CD4-positive, alpha-beta T cell treated with Interleukin-15 for 4 hours (primary cell): Measurements from ENCODE around the gene ENPEP.
A peak's percentile ranks its signal among the peaks of the same experiment; 100 is the strongest.
"Not testable (repeated sequence)": the region's sequence is repeated elsewhere in the genome, so short reads cannot be mapped to it uniquely, and the experiment has no call there.

ENCODE experiments used
- DNase-seq: peaks from one replicate; pipeline ENCODE4 v3.0.0-alpha.2; 2020; ENCODE audit warnings: low spot score

The ENPEP gene

DNA sequence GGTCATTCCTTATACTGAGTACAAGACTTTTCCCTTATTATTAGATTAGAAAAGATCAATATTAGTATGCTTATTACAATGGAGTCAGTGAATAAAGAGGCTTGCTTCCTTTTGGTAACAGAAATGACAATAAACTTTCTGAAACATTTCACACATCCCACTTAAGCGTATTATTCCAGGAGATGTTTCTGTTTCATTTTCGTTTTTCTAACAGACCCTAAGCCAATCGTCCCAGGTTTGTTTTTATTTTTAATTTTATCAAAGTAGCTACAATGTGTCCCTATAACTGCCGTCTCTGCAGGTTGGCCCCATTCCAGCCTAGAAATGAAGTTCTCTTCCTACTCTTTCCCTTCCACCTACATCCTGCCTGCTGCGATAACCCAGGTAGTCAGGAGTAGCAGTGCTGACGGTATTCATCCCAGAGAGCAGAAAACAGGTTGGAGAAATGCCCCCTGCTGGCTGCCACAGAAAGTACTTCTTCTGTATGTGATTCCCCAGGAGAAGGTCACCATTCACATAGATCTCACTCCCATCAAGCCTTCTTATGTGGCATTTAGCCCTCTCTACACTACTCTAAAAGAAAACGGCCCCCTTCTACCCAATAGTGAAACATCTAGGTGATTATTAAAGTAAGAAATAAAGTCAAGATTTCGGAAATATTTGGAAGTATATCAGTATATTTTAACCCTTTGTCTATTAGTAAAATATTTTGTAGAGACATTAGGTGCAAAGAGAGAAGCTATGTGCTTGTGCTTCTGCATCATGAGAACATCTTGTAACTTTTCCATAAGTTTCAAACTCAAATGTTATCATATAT is 40.4 kb downstream of the ENPEP start:
- DNase-seq, result peak; percentile 72

DNA sequence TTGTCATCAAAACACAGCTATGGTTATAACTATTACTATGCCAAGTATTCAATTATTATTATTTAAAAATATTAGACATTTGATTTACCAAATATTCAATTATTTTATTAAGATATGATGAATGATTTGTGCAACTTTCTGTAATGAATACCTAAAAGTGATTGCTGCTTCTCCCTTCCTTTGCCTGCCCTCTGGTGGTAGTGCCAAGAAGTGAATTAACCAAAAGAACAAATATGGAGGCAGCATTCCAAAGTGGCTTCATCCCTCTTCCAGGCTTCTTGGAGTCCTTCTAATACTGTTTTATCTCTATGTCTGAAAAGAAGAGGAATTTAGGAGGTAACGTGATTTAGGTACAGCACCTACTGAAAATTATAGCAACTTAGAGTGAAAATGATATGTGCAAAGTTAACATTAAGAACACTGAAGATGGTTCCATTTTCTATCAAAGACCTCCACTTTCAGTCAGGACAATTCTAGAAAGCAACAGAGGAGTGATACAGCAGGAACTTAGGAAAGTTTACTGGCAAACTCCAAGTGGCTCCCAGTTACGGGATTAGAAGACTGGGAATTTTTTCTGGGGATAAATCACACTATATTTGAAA is 43.0 kb downstream of the ENPEP start:
- DNase-seq, result peak; percentile 37

DNA sequence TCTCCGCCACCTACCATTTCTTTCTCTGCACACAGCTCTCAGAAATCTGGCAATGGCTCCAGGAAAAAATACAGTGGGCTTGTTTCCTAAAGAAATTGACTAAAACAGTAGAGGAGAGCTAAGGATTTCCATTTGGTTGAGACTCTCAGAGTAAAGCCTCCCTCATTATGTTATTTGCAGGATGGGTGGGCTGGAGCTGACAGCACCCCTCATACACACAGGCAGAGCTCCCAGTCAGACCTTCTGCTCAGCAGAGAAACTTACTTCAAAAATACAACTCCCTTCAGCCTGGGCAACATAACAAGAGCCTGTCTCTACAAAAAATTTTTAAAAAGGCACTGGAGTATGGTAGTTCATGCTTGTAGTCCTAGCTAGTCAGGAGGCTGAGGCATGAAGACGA is 44.9 kb downstream of the ENPEP start:
- DNase-seq, result no peak

DNA sequence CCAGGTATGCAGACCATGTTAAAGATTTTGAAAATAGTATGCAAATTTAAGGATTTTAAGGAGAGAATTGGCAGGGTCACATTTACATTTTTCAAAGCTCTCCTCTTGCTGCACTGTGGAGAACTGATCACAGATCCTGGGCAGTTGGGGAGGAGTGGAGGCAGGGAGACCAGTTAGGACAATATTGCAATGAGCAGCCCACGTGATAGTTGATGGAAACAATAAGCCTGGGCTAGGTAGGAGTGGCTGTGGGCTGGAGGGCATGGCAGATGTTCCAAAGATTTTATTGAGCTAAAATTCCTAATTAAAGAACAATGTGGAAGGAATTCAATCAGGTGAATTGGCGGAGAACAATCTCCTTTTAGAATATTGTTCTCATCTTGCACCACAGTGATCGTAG is 50.6 kb downstream of the ENPEP start:
- no peak for DNase-seq

DNA sequence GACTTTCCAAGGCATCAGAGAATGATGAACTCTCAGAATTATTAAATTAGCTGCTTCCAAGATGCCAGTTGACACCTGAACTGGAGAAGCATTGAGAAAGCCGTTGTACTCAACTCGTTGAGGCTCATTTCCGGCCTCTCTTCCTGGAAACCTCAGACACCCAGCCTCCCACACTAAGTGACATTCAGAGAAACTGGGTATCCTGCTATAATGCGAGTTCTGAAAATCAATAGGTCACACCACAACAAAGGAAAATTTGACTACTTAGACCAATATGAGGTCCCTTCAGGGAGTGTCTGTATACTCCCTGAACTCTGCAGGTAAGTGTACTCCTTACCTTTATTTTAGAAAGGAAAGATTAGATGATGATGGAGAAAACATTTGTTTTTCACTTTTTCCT is 51.2 kb downstream of the ENPEP start:
- DNase-seq, result peak; percentile 45

DNA sequence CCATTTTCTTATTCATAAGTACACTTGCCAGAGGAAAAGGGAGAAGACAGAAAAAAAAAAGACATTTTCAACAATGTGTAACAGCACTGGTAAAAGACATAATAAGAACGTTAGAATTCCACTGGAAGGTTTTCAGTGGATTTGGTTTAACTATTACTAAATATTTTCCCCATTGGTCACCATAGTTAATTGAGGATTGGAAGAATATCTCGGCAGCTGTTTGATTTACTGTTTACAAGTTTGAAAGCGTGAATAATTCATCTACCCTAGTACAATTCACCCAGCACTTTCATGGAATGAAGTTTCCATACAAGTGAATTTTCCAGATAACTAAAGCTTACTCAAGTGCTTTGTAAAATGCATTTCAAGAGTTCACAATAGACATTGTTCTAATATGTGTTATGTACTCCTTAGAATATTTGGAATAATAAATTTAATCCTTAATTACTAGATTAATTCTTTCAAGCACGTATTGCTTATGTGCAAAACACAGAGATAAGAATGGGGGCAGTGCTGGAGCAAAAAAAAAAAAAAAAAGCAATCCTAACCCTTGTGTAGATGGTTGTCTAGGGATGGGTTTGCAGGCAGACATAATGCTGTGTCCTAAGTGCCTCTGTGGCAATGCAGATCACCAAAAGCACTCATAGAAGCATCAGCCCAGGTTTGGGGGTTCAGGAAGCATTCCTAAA is 57.1 kb downstream of the ENPEP start:
- DNase-seq, result no peak

DNA sequence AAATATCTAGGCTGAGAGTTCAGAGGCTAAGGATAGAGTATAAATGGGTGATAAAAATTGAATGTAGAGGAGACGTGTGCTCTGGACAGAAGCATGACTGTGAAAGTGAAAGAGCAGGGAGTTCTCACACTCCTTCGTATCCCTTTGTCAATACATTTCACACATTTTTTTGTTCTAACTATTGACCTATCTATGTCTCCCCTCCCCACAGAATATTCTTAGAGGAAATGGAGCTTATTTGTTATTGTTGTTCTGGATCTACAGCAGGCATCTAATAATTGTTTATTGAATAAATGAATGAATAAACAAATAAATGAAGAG is 57.6 kb downstream of the ENPEP start:
- no peak for DNase-seq

DNA sequence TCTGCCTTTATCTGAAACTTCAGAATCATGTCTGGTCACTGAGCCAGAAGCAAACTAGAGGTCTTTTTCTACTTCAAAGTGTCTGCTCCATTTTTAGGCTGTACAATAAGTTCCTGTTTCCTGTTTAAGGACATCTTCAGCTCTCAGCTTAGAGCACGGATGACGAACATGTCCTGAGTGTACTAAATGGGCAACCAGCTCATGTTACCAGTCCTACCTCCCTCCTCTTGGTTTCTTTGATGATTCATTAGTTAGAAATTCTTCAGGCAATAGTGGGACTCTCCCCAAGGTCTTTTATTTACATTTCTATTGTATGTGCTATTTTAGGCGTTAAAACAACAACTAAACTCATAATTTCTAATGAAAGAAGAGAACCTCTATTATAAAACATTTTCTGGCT is 58.0 kb downstream of the ENPEP start:
- no peak for DNase-seq

DNA sequence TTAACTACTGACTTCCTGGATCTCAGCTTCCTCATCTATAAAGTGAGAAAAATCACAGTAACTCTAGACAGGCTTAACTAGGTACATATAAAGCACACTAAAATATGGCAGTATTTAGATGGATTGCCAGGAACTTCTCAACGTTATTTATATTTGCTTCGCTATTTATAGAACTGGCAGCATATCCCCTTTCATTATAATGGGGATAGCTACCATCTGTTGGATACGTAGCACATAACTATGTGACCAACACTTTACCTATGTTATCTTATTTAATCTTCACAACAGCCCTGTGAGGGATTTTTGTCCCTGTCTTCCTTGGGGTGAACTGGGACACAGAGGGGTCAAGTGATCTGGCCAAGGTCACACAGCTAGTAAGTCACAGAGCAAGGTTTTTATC is 64.6 kb downstream of the ENPEP start:
- no peak for DNase-seq

DNA sequence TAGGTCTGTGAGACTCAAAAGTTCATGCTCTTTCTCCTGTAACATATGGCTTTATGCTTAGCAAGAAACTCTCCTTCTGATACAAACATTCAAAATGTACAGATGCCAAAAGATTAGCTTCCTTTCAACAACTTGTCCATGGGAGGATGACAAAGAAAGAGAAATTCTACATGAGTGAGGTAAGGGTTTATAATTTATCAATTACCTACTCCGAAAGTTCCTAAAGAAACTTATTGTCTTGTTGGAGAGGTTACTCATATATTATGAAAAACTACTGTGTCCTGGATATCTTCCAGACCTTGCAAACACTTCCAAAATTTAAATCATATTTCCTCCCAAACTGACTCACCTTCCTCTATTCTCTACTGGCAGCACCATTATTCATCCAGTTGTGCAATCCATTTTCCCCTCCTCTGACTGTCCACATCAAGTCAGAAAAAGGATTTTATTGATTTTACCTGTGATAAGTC is 65.1 kb downstream of the ENPEP start:
- no peak for DNase-seq

DNA sequence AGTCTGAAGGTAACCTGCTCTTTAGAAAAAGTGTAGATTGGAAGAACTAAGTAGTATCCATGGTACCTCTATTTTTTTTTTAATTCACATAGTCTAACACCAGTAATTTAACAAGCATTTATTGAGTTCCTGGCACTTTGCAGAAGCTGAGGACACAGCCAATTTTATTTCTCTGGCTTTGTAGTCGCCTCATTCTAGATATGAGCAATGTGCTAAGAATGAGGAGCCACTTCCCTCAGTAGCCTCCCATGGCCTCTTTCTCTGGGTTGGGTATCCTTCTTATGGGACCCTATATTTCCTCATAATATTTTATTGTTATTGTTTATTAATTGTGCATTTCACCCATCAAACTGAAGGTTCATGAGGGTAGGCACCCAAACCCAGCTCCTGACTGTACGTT is 67.6 kb downstream of the ENPEP start:
- no peak for DNase-seq

DNA sequence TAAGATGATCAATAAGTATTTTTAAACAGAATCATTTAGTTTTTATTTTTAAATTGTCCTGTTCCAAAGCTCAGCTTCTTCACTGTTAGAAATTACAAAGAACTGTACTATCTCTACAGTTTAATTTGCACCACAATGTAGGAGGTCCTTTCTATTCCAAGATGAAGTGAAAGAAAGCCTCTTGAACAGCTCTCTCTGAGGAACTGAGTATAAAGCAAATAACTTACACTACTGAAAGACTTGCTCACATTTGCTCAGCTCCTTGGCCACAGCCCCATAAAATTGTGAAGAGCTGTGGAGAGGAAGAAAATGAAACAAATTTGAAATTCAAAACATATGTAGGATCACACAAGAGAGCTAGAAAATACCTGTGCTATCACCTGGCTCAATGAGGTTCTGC is 68.6 kb downstream of the ENPEP start:
- DNase-seq, result no peak

DNA sequence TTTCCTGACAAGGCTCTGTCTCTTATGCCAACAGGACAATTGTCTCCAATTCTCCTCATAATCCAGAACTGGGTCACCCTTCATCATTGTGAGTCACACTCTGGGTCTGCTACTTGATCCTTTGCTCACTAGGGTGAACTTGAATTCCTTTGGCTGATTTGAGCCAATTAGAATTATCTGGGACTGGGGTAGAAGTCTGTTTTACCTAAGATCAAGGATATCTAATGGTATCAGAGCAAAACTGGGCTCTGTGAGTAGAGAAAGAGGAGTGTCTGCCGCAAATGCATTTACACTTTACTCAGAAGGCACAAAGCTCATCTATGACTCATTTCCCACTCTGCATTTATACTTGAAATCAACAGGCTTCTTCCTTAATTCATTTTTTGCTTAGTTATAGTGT is 74.3 kb downstream of the ENPEP start:
- no peak for DNase-seq

DNA sequence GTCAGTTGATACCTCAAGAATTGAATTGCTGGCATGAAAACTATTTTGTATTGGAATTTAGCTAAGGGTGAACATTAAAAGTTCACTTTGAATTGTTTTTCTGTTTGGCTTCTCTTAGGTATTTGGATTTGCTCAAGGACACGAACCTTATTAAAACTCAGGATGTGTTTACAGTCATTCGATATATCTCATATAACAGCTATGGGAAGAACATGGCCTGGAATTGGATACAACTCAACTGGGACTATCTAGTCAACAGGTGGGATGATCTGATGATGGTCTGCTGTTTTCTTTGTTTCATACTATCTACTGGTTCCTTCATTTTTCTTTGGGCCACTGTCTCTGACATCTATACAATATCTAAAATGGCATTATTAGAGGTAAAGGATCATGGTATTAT is 77.2 kb downstream of the ENPEP start:
- DNase-seq, result no peak

DNA sequence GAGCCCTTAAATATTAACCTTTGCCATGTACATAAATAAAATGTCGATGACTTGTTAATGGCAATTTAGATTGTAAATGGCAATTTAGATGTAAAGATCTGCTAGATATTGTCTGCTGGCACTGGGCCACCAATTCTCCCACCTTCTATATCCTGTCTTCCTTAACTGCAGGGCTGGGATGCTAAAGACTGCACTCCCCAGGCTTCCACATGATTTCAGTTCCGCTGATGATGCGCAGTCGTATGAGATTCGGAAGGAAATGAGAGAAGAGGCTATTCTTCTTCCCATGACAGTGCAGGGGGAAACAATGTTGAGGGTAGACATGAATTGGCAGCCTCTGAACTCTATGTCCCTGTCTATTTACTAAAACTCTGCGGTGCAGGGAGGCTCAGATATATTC is 91.3 kb downstream of the ENPEP start:
- no peak for DNase-seq

DNA sequence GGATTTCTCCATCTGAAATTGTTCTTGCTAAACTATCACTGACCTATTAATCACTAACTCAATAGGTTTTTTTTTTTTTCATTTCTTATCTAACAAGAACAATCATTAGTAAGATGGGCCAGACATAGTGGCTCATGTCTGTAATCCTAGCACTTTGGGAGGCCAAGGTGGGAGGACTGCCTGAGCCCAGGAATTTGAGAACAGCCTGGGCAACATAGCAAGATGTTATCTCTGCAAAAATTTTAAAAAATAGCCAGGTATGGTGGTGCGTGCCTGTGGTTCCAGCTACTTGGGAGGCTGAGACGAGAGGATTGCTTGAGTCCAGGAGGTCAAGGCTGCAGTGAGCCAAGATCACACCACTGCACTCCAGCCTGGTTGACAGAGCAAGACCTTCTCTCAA is 100.7 kb downstream of the ENPEP start:
- DNase-seq, result not testable (repeated sequence)

DNA sequence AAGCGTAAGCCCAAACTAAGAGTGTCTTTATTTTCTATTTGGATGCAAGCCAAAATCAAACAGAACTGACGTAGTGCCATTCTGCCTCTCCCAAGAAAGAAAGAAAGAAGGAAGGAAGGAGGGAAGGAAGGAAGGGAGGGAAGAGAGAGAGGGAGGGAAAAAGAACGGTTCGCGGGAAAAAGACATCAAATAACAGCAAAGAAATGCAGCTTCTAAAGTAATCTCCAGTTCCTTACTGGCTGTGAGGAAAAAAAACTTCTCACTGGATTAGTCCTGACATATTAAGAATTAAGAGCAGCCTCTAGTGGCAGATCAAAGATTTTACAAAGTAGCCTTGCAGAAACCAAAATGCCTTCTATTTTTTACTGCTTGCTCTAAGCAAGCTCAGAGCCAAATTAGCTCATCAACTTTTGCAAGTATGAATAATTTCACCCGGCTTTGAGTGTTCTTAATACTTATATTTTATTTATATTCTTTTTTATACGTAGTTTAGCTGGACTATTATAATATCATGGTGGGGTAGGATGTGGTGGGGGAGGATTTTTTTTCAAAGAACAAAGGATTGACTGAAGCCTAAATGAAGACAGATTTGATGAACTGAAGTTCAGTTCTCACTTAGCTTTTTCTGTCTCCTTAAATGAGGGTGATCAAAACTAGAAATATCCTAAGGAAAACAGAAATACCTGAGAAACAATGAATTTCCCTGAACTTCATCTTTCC is 110.3 kb downstream of the ENPEP start:
- DNase-seq, result no peak

DNA sequence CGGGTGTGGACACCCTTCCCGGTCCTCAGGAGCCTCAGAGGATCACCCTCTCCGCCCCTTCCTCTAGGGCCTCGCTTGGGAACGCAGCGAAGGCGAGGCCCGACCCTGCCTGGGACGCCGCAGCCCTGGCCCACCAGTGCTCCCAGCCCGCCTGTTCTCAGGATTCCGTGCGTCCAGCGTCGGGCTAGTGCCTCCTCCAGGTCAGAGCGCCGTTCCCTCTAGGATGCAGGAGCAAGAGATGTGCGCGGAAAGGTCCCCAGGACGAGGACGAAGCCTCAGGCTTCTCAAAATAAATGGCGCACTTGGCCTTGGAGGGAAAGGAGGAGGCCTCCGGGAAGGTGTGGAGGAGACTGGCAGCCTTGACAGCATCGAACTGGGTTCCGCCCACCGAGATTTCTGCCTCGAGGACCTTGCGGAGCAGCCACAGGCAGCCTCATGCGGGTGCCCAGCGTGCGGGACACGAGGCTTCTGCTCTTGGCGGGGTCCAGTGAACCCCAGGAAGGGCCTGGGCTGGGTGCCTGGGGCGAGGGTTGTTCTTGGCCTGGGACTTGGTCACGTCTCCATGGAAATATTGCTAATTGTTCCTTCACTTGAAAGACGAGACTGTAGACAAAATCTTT is 111.8 kb downstream of the ENPEP start:
- DNase-seq, result no peak

DNA sequence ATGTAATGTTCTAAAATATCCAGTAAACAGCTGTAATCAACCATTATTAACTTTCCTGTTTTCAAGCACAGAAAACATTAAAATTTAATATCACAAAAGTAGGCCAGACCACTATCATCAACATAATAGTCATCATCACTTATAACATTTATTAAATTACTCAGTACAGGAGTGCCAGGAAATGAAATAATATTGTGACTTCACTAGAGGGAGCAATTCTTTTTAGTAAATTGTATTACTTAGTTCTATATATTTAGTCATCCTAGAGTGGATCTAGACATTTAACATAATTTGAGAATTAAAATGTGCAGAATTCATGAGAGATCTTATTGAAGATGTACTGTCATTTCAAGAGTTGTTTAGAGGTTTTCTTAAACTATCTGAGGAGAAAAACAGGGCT is 113.3 kb downstream of the ENPEP start:
- DNase-seq, result no peak

DNA sequence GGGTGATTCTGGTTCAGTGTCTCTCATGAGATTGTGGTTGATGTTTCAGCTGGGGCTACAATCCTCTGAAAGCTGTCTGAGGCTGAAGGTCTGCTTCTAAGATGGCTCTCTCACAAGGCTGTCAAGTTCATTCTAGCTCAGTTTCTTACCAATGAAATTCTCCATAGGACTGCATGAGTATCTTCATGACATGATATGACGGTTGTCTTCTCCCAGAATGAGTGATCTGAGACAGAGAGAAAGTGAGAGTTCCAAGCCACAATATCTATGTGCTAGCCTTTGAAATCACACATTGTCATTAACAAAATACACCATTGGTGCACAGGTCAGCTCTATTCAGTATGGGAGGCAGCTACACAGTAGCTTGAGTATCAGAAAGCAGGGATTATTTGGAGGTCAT is 119.6 kb downstream of the ENPEP start:
- no peak for DNase-seq

DNA sequence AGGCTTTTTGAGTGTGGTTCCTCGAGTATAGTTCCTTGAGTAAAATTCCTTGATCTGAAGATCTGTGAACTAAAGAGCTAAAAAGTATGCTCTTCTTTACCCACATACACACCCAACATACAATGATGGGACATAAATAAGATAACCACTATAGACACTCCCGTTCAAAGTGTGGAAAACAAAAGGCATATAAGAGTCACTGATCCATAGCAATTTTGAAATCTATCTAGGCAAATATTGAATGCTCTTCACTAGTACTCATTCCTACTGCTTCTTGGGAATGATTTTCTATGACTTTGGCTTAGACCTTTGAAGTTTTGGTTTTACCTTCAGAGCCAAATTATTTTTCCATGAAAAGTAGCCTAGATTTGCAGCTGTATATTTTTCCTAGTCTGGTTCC is 120.5 kb downstream of the ENPEP start:
- no peak for DNase-seq

DNA sequence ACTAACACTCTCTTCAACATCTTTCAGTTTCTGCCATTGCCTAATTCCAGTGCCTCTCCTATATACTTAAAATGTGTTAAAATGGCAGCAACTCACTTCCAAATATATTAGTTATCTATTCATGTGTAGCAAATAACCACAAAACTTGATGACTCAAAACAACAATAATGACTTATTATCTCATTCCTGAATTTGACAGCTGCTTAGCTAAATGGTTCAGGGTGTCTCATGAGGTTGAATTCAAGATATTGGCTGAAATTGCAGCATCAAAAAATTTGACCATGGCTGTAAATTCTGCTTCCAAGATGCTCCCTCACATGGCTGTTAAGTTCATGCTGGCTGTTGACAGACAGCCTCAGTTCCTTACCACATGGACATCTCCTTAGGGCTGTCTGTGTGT is 121.6 kb downstream of the ENPEP start:
- DNase-seq, result no peak
